OCI-LY1 (cell line): ENCODE results near the gene NLRC4.

Experiments used
- H2AFZ ChIP-seq: fragments of 200-600 bp; sonication (generic), shearing (Covaris generic); 2 replicates; pipeline ENCODE4 v1.6.0; 2014; ENCODE audit warnings: antibody characterized with exemption, mild to moderate bottlenecking, low read length
- H3F3A ChIP-seq: fragments of 200-600 bp; sonication (generic), shearing (Covaris generic); 2 replicates; pipeline ENCODE4 v1.6.0; 2014; ENCODE audit warnings: mild to moderate bottlenecking, antibody characterized with exemption, low read length, moderate library complexity; ENCODE audit not compliant: insufficient read depth
- H3K27ac ChIP-seq: fragments of 200-600 bp; sonication (generic); 2 replicates; pipeline ENCODE4 v1.5.1; 2014; ENCODE audit warnings: low read length, mixed run types, mild to moderate bottlenecking, low read depth; ENCODE audit not compliant: poor library complexity, severe bottlenecking
- H3K27me3 ChIP-seq: fragments of 200-600 bp; sonication (generic); 2 replicates; pipeline ENCODE4 v1.6.0; 2014; ENCODE audit warnings: antibody characterized with exemption, mild to moderate bottlenecking, low read length, moderate library complexity; ENCODE audit not compliant: insufficient read depth
- H3K36me3 ChIP-seq: fragments of 200-600 bp; sonication (generic); 2 replicates; pipeline ENCODE4 v1.6.1; 2014; ENCODE audit warnings: mild to moderate bottlenecking, antibody characterized with exemption, low read length, moderate library complexity, mixed read lengths; ENCODE audit not compliant: insufficient read depth
- H3K4me1 ChIP-seq: fragments of 200-600 bp; sonication (generic); 2 replicates; pipeline ENCODE4 v1.5.1; 2014; ENCODE audit warnings: mild to moderate bottlenecking, low read length, moderate library complexity; ENCODE audit not compliant: insufficient read depth, severe bottlenecking
- H3K4me2 ChIP-seq: fragments of 200-600 bp; sonication (generic), shearing (Covaris generic); 2 replicates; pipeline ENCODE4 v1.6.1; 2014; ENCODE audit warnings: low read length
- H3K4me3 ChIP-seq: fragments of 200-600 bp; sonication (generic); 2 replicates; pipeline ENCODE4 v1.5.1; 2014; ENCODE audit warnings: low read length, low read depth, mild to moderate bottlenecking, mixed read lengths; ENCODE audit not compliant: poor library complexity, severe bottlenecking
- H3K79me2 ChIP-seq: fragments of 200-600 bp; shearing (Covaris generic); 2 replicates; pipeline ENCODE4 v1.6.1; 2016; ENCODE audit warnings: mixed run types, low read length, mixed read lengths; ENCODE audit not compliant: insufficient read depth
- H3K9ac ChIP-seq: fragments of 200-600 bp; sonication (generic), shearing (Covaris generic); 2 replicates; pipeline ENCODE4 v1.6.1; 2014; ENCODE audit warnings: mild to moderate bottlenecking, low read length, mixed read lengths
- H3K9me2 ChIP-seq: fragments of 200-600 bp; sonication (generic), shearing (Covaris generic); 2 replicates; pipeline ENCODE4 v1.6.1; 2014; ENCODE audit warnings: low read depth, mild to moderate bottlenecking, low read length, mixed read lengths
- H3K9me3 ChIP-seq: fragments of 200-600 bp; shearing (Covaris generic); 2 replicates; pipeline ENCODE4 v1.6.1; 2014; ENCODE audit warnings: low read length, mixed read lengths
- H4K20me1 ChIP-seq: fragments of 200-600 bp; sonication (generic), shearing (Covaris generic); 2 replicates; pipeline ENCODE4 v1.6.0; 2016; ENCODE audit warnings: mild to moderate bottlenecking, low read length; ENCODE audit not compliant: insufficient read depth
- CTCF ChIP-seq: fragments of 200-600 bp; sonication (generic), shearing (Covaris generic); IDR thresholded peaks from 2 replicates; pipeline ENCODE4 v1.5.1; 2017; ENCODE audit warnings: mild to moderate bottlenecking, antibody characterized with exemption, low read length, moderate library complexity, mixed read lengths
- EZH2 ChIP-seq: fragments of 200-600 bp; sonication (generic), shearing (Covaris generic); IDR thresholded peaks from 2 replicates; pipeline ENCODE4 v1.8.0; 2017; ENCODE audit warnings: borderline replicate concordance, mixed run types, mild to moderate bottlenecking, antibody characterized with exemption, low read length, moderate library complexity, mixed read lengths

The NLRC4 gene

DNA sequence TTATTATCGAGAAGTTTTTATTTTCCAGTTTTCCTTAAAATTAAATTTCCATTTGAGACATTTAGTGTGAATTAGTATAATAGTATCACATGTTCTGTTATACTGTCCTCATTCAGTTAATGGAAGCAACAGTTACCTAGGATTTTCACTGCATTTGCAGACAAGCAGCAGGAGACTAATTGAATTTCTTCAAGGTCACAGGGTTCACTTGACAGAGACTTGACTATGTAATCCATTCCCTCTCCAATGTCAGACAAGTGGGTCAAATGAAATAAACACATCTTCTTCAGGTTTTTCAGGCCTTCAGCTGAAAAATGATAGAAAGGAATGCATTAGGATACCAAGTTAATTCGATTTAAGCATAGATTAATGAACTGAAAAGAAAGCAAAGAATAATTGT lies 26.7 kb downstream of the NLRC4 start:
- H3K4me3 ChIP-seq, result no peak overlapping the region
- H3F3A ChIP-seq, result no peaks in the 10 kb centered on the region
- H3K79me2 ChIP-seq, result no peaks in the 10 kb centered on the region
- H3K27me3 ChIP-seq, result no peaks in the 10 kb centered on the region
- no peaks in the 10 kb centered on the region for H3K4me1 ChIP-seq
- H2AFZ ChIP-seq, result no peak overlapping the region
- no peak overlapping the region for H3K9ac ChIP-seq
- no peak overlapping the region for H3K27ac ChIP-seq
- H4K20me1 ChIP-seq, result no peaks in the 10 kb centered on the region
- TF ChIP-seq CTCF (no peak), EZH2 (no peak)
- peaks cover 5% of the 10 kb centered on the region; the same call in 1 of the 2 replicates for H3K9me3 ChIP-seq
- H3K9me2 ChIP-seq, result no peaks in the 10 kb centered on the region
- H3K4me2 ChIP-seq, result no peak overlapping the region
- H3K36me3 ChIP-seq, result peaks cover 35% of the 10 kb centered on the region

- H3K9me2 ChIP-seq, result no peaks in the 10 kb centered on the region
- no peaks in the 10 kb centered on the region for H4K20me1 ChIP-seq
- H3K36me3 ChIP-seq, result peaks cover 35% of the 10 kb centered on the region
- H3K27me3 ChIP-seq, result no peaks in the 10 kb centered on the region
- no peak overlapping the region for H3K4me2 ChIP-seq
- H2AFZ ChIP-seq, result no peak overlapping the region
- H3K27ac ChIP-seq, result no peak overlapping the region
- H3K79me2 ChIP-seq, result no peaks in the 10 kb centered on the region
- H3K4me3 ChIP-seq, result no peak overlapping the region
- no peaks in the 10 kb centered on the region for H3K4me1 ChIP-seq
- no peaks in the 10 kb centered on the region for H3F3A ChIP-seq
- TF ChIP-seq EZH2 (no peak), CTCF (no peak)
- no peak overlapping the region for H3K9ac ChIP-seq
- peaks cover 5% of the 10 kb centered on the region; the same call in 1 of the 2 replicates for H3K9me3 ChIP-seq
These were observed 27.2 kb downstream of the NLRC4 start for GRCh38 chr2:32237488-32237887.

DNA sequence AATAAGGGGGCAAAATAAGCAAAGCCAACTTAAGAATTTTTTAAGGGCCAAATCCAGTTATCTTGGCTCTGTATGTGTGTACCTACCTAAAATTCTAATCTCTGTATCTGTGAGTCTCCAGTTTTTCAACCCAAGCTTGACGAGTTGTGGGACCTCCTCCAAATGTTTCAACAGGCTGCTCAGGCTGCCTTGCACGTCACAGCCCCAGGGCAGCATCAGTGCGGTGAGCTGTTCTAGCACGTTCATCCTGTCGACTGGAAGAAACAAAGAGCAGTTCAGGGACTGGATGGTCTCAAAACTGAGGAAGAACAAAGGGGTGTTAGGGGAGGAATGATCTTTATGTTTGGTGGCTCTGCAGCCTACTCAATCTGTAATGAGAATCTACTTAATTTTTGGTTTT lies 29.4 kb downstream of the NLRC4 start:
- Histone ChIP-seq H3K27me3 (no peaks in the 10 kb centered on the region), H3K36me3 (peaks cover 39% of the 10 kb centered on the region), H3F3A (no peaks in the 10 kb centered on the region), H4K20me1 (no peaks in the 10 kb centered on the region), H2AFZ (no peak overlapping the region), H3K27ac (no peak overlapping the region), H3K4me2 (no peak overlapping the region), H3K9me2 (no peaks in the 10 kb centered on the region), H3K9me3 (peaks cover 5% of the 10 kb centered on the region; the same call in 1 of the 2 replicates), H3K4me1 (no peaks in the 10 kb centered on the region), H3K79me2 (no peaks in the 10 kb centered on the region), H3K4me3 (no peak overlapping the region), H3K9ac (no peak overlapping the region)
- TF ChIP-seq CTCF, result no peak
- TF ChIP-seq EZH2, result no peak
